Ovary (tissue), 9 donors: Measurements from ENCODE around the gene MLXIPL. TPM values are rescaled to one million over a fixed set of nuclear protein-coding genes. Genes with fewer than 3 reads are reported as not detected.

Source experiments
- DNase-seq, 5 donors: peaks; one replicate each; pipeline ENCODE4 v3.0.0-alpha.2; 2019 to 2020
- H3K27ac ChIP-seq, 2 donors: fragments of 200-600 bp; one replicate each; pipeline versions ENCODE4 v1.5.1 to v1.8.0; 2019 to 2022
- H3K27me3 ChIP-seq: fragments of 200-600 bp; one replicate; pipeline ENCODE4 v1.8.0; 2022
- H3K36me3 ChIP-seq: fragments of 200-600 bp; sonication (generic); one replicate; pipeline ENCODE4 v1.5.1; 2019
- H3K4me1 ChIP-seq: one replicate; pipeline ENCODE4 v1.8.1; 2013; ENCODE audit warnings: mild to moderate bottlenecking, moderate library complexity; ENCODE audit not compliant: insufficient read depth
- H3K4me3 ChIP-seq: fragments of 200-600 bp; sonication (generic); one replicate; pipeline ENCODE4 v1.5.1; 2017
- H3K9me3 ChIP-seq, 2 donors: fragments of 200-600 bp in 1 of 2; sonication (generic) in 1 of 2; one replicate each; pipeline versions ENCODE4 v1.5.1 to v1.8.1; 2013 to 2019; ENCODE audit warnings: mild to moderate bottlenecking in 1 of 2, moderate library complexity in 1 of 2
- CTCF ChIP-seq, 3 donors: fragments of 450-650 bp in 2 of 3; fragments of 200-600 bp in 1 of 3; IDR thresholded peaks; one replicate each; pipeline versions ENCODE4 v1.5.1 to v1.8.0; 2016 to 2022; ENCODE audit warnings: antibody characterized with exemption in 3 of 3, mild to moderate bottlenecking in 1 of 3
- EP300 ChIP-seq: sonication (generic); formaldehyde crosslinking; IDR thresholded peaks from one replicate; pipeline ENCODE4 v1.6.1; 2017; ENCODE audit warnings: antibody characterized with exemption
- POLR2A ChIP-seq: fragments of 450-650 bp; IDR thresholded peaks from one replicate; pipeline ENCODE4 v1.6.1; 2017; ENCODE audit warnings: antibody characterized with exemption, mild to moderate bottlenecking, moderate library complexity
- WGBS, 3 donors: extraction: QIAGEN DNeasy Blood & Tissue Kit in 1 of 3; methylation state at CpG; one replicate each; pipeline versions ENCODE4 v1.1.5 to v1.1.7; 2013 to 2017; 5-methylcytosine and 5-hydroxymethylcytosine counted together
- intact Hi-C, 4 donors: fragments of 100-400 bp; cut with DNase I; formaldehyde crosslinking; loops; one replicate each; pipeline versions ENCODE4 v1.11.0 to v1.15.1; 2022 to 2023
- polyA plus RNA-seq, 2 donors: library from polyadenylated mRNA; stranded (reverse); fragments of 200-250 nt in 1 of 2; fragments of 350-450 nt in 1 of 2; fragmentation: Illumina TruSeq in 1 of 2; extraction: RNeasy Lipid Tissue Mini Kit (QIAGEN cat#74804) in 1 of 2; gene quantifications; one replicate each; pipeline ENCODE4 v1.2.3, GENCODE V29; 2013 to 2014
- total RNA-seq, 7 donors: library from RNA; depleted of rRNA in 2 of 7; stranded (reverse); fragments of >200 nt in 2 of 7; fragmentation: NEBNext Ultra II Directional in 3 of 7; extraction: Animal tissue kit (Norgen Biotek cat#: 25700) in 3 of 7; gene quantifications; one replicate each; pipeline versions ENCODE4 v1.1.0 to v1.2.4, GENCODE V29; 2016 to 2023
- donor health status: DM: no; HTN: no; CAD: no; lungs with moderate emphysema.
- donor health status: DM: no; HTN: no; CAD: no.
- donor health status: Bipolar disorder and iron deficiency.
- donor health status: DM: yes; HTN: yes; CAD: no.
- donor health status: DM: no; HTN: no; CAD: no.
- donor health status: DM: yes; HTN: yes; CAD: no.

Gene MLXIPL
- total and polyA plus RNA-seq, 9 donors: 0.27 to 49.6 (median 4.5) TPM

- H3K36me3 ChIP-seq: no peaks in the 10 kb centered on the region
- no peak overlapping the region for H3K4me3 ChIP-seq
- H3K9me3 ChIP-seq: no peaks in the 10 kb centered on the region
- no peaks in the 10 kb centered on the region for H3K27me3 ChIP-seq
- intact Hi-C loops: loop anchor here in 3 of 4 donors (10.0 kb wide), 3 partner anchors 55 to 825 kb away; no protein-coding TSS in a partner anchor
- TF ChIP-seq POLR2A: no peak
- no peak for DNase-seq
- H3K27ac ChIP-seq: no peak overlapping the region
- WGBS, 3 donors: 85 to 88% (median 86%) methylated on average over 12 of the region's 12 CpGs
- peaks cover 8% of the 10 kb centered on the region for H3K4me1 ChIP-seq
These were observed 45.6 kb upstream of the MLXIPL start for GRCh38 chr7:73669858-73670385.

GRCh38 chr7:73669288-73669701 is 45.0 kb upstream of the MLXIPL start:
- Histone ChIP-seq H3K4me3 (no peak overlapping the region), H3K27ac (no peak overlapping the region), H3K36me3 (no peaks in the 10 kb centered on the region), H3K4me1 (peaks cover 8% of the 10 kb centered on the region), H3K9me3 (no peaks in the 10 kb centered on the region), H3K27me3 (no peaks in the 10 kb centered on the region)
- DNase-seq: no peak
- TF ChIP-seq EP300 (no peak), CTCF (IDR thresholded peaks at IDR 0.05) (no peak), POLR2A (no peak)
- WGBS, 3 donors: 67 to 70% (median 68%) methylated on average over 19 of the region's 19 CpGs
- intact Hi-C loops: loop anchor here in 3 of 4 donors (10.0 kb wide), 2 partner anchors 56 to 64 kb away; no protein-coding TSS in a partner anchor

- Histone ChIP-seq H3K9me3 (no peaks in the 10 kb centered on the region), H3K36me3 (no peaks in the 10 kb centered on the region), H3K4me3 (peak overlapping the region; percentile 43), H3K27ac (no peak overlapping the region), H3K27me3 (no peaks in the 10 kb centered on the region), H3K4me1 (peaks cover 8% of the 10 kb centered on the region)
- intact Hi-C loops: loop anchor here in 3 of 4 donors (10.0 kb wide), 2 partner anchors 56 to 64 kb away; no protein-coding TSS in a partner anchor
- DNase-seq: no peak
- 21 to 27% (median 25%) methylated on average over 5 of the region's 5 CpGs for WGBS, 3 donors
- no peak for TF ChIP-seq CTCF (IDR thresholded peaks at IDR 0.05)
- TF ChIP-seq POLR2A: no peak
- no peak for TF ChIP-seq EP300
These were observed 44.5 kb upstream of the MLXIPL start for GRCh38 chr7:73668886-73669230.

GRCh38 chr7:73668103-73668885 is 44.0 kb upstream of the MLXIPL start:
- no peaks in the 10 kb centered on the region for H3K27me3 ChIP-seq
- DNase-seq: peak in 3 of 5 donors; percentile 24 to 43 (median 25)
- intact Hi-C loops: loop anchor here in 3 of 4 donors (10.0 kb wide), 2 partner anchors 57 to 63 kb away; no protein-coding TSS in a partner anchor
- TF ChIP-seq EP300: no peak
- no peak for TF ChIP-seq CTCF (IDR thresholded peaks at IDR 0.05)
- no peak for TF ChIP-seq POLR2A
- 1% methylated on average over 24 to 52 of the region's 52 CpGs for WGBS, 3 donors
- H3K27ac ChIP-seq: no peak overlapping the region
- no peaks in the 10 kb centered on the region for H3K36me3 ChIP-seq
- H3K9me3 ChIP-seq: peaks cover 0 to 1% of the 10 kb centered on the region in 2 donors
- peaks cover 8% of the 10 kb centered on the region for H3K4me1 ChIP-seq
- peak overlapping the region; percentile 43 for H3K4me3 ChIP-seq
